Measurements from ENCODE around the gene TXNRD2. TPM values are rescaled to one million over a fixed set of nuclear protein-coding genes. Genes with fewer than 3 reads are reported as not detected.

TXNRD2 gene
- total RNA-seq, 4 donors from 2014 or later: 34.8 to 40.6 (median 37.8) TPM

- H3K4me3 ChIP-seq: no peak overlapping the region
- no peak for TF ChIP-seq CTCF (IDR thresholded peaks at IDR 0.05)
- no peak for TF ChIP-seq EP300 (IDR thresholded peaks at IDR 0.05)
- TF ChIP-seq POLR2A (IDR thresholded peaks at IDR 0.05): no peak
- H3K9me3 ChIP-seq: peaks cover 0 to 4% (median 0%) of the 10 kb centered on the region in 4 donors
- no peak for DNase-seq (ENCODE audit: low spot score in 2 of 2)
- peaks cover 0 to 44% (median 6%) of the 10 kb centered on the region in 3 donors for H3K36me3 ChIP-seq
- WGBS, 2 donors: 93% methylated on average over 7 to 9 of the region's 9 CpGs
- H3K27me3 ChIP-seq: no peaks in the 10 kb centered on the region
- H3K27ac ChIP-seq: no peak overlapping the region
- peaks cover 0 to 45% (median 14%) of the 10 kb centered on the region in 4 donors for H3K4me1 ChIP-seq
Observed at GRCh38 chr22:19846620-19847344, 94.8 kb downstream of the TXNRD2 start.

- WGBS, 2 donors: 43 to 65% methylated on average over 3 to 6 of the region's 8 CpGs
Observed at GRCh38 chr22:19845054-19845722, 96.4 kb downstream of the TXNRD2 start.

GRCh38 chr22:19844377-19845053 is 97.1 kb downstream of the TXNRD2 start:
- Histone ChIP-seq H3K36me3 (peaks cover 0 to 22% (median 0%) of the 10 kb centered on the region in 3 donors), H3K27ac (peak overlapping the region in 3 of 4 donors; percentile 30 to 75 (median 72)), H3K4me3 (no peak overlapping the region), H3K27me3 (no peaks in the 10 kb centered on the region), H3K9me3 (peaks cover 0 to 4% (median 0%) of the 10 kb centered on the region in 4 donors), H3K4me1 (peaks cover 0 to 28% (median 14%) of the 10 kb centered on the region in 4 donors)
- peak in 1 of 2 donors; percentile 33 for TF ChIP-seq EP300 (IDR thresholded peaks at IDR 0.05)
- TF ChIP-seq CTCF (IDR thresholded peaks at IDR 0.05): peak in 2 of 5 experiments; percentile 5 to 8
- TF ChIP-seq POLR2A (IDR thresholded peaks at IDR 0.05): no peak
- no peak for DNase-seq (ENCODE audit: low spot score in 2 of 2)
- WGBS, 2 donors: 38 to 45% methylated on average over 8 to 17 of the region's 18 CpGs

More at GRCh38 chr22:19845054-19845722, 96.4 kb downstream of the TXNRD2 start:
- H3K4me3 ChIP-seq: no peak overlapping the region
- peaks cover 0 to 4% (median 0%) of the 10 kb centered on the region in 4 donors for H3K9me3 ChIP-seq
- TF ChIP-seq POLR2A (IDR thresholded peaks at IDR 0.05): no peak
- no peak for TF ChIP-seq EP300 (IDR thresholded peaks at IDR 0.05)
- no peak for TF ChIP-seq CTCF (IDR thresholded peaks at IDR 0.05)
- no peak for DNase-seq (ENCODE audit: low spot score in 2 of 2)
- H3K27ac ChIP-seq: peak overlapping the region in 3 of 4 donors; percentile 30 to 75 (median 72)
- H3K4me1 ChIP-seq: peaks cover 0 to 32% (median 14%) of the 10 kb centered on the region in 4 donors
- peaks cover 0 to 28% (median 2%) of the 10 kb centered on the region in 3 donors for H3K36me3 ChIP-seq
- no peaks in the 10 kb centered on the region for H3K27me3 ChIP-seq

DNA sequence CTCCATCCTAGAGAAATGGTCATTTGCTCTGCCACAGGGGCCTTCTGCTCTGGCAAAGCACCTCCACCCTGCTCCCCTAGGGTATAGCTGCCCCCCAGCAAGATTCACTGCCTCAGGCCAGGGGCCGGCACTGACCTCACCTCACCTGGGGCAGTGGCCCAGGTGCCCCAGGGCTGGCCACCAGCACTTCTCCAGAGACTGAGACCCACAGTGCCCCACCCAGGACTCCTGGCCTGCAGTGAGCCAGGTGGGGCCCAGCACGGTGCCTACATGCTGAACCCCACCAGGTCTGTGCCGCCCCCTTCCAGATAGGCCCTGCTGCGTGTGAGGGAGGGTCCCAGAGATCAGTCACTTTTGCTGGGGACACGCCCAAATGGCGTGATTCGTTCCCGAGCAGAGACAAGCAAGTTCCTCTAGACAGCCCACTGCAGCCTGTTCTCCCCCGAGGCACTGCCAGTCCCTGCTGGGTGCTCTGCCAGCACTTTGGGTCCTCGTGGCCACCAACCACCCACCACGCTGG is 97.7 kb downstream of the TXNRD2 start:
- no peak for DNase-seq (ENCODE audit: low spot score in 2 of 2)
- Histone ChIP-seq H3K27me3 (no peaks in the 10 kb centered on the region), H3K4me3 (no peak overlapping the region), H3K9me3 (peaks cover 0 to 4% (median 0%) of the 10 kb centered on the region in 4 donors), H3K36me3 (peaks cover 0 to 16% (median 0%) of the 10 kb centered on the region in 3 donors), H3K4me1 (peaks cover 0 to 28% (median 14%) of the 10 kb centered on the region in 4 donors), H3K27ac (peak overlapping the region in 3 of 4 donors; percentile 30 to 75 (median 72))
- WGBS, 2 donors: 68 to 83% methylated on average over 3 to 9 of the region's 11 CpGs
- TF ChIP-seq EP300 (IDR thresholded peaks at IDR 0.05): no peak
- no peak for TF ChIP-seq CTCF (IDR thresholded peaks at IDR 0.05)
- TF ChIP-seq POLR2A (IDR thresholded peaks at IDR 0.05): no peak

Data from tibial nerve (tissue), 4 donors.